Measurements from ENCODE around the gene PLA2G4D.

Gene PLA2G4D

GRCh38 chr15:42072141-42072685 is 22.1 kb downstream of the PLA2G4D start:
- DNase-seq (ENCODE audit: low read depth, low spot score): no peak

- no peak for DNase-seq (ENCODE audit: low read depth, low spot score)
Measured at GRCh38 chr15:42071717-42072116, 22.6 kb downstream of the PLA2G4D start.

GRCh38 chr15:42070976-42071350 is 23.4 kb downstream of the PLA2G4D start:
- no peak for DNase-seq (ENCODE audit: low read depth, low spot score)

GRCh38 chr15:42070279-42070975 is 23.9 kb downstream of the PLA2G4D start:
- DNase-seq (ENCODE audit: low read depth, low spot score): no peak

GRCh38 chr15:42069496-42070278 is 24.7 kb downstream of the PLA2G4D start:
- DNase-seq (ENCODE audit: low read depth, low spot score): no peak

GRCh38 chr15:42069025-42069424 is 25.3 kb downstream of the PLA2G4D start:
- no peak for DNase-seq (ENCODE audit: low read depth, low spot score)

- DNase-seq (ENCODE audit: low read depth, low spot score): no peak
Measured at GRCh38 chr15:42068601-42069000, 25.8 kb downstream of the PLA2G4D start.

- no peak for DNase-seq (ENCODE audit: low read depth, low spot score)
Measured at GRCh38 chr15:42066764-42067415, 27.5 kb downstream of the PLA2G4D start.

GRCh38 chr15:42065468-42065867 is 28.9 kb downstream of the PLA2G4D start:
- DNase-seq (ENCODE audit: low read depth, low spot score): no peak

GRCh38 chr15:42065033-42065432 is 29.3 kb downstream of the PLA2G4D start:
- no peak for DNase-seq (ENCODE audit: low read depth, low spot score)

GRCh38 chr15:42064271-42064670 is 30.1 kb downstream of the PLA2G4D start:
- DNase-seq (ENCODE audit: low read depth, low spot score): no peak

- DNase-seq (ENCODE audit: low read depth, low spot score): no peak
Measured at GRCh38 chr15:42063122-42063848, 31.1 kb downstream of the PLA2G4D start.

GRCh38 chr15:42062284-42062806 is 32.0 kb downstream of the PLA2G4D start:
- no peak for DNase-seq (ENCODE audit: low read depth, low spot score)

- DNase-seq (ENCODE audit: low read depth, low spot score): no peak
Measured at GRCh38 chr15:42060797-42061196, 33.6 kb downstream of the PLA2G4D start.

GRCh38 chr15:42060477-42060763 is 33.9 kb downstream of the PLA2G4D start:
- DNase-seq (ENCODE audit: low read depth, low spot score): no peak

GRCh38 chr15:42059661-42060476 is 34.5 kb downstream of the PLA2G4D start:
- peak; percentile 36 for DNase-seq (ENCODE audit: low read depth, low spot score)

GRCh38 chr15:42058791-42059190 is 35.6 kb downstream of the PLA2G4D start:
- DNase-seq (ENCODE audit: low read depth, low spot score): no peak

GRCh38 chr15:42057799-42058646 is 36.3 kb downstream of the PLA2G4D start:
- no peak for DNase-seq (ENCODE audit: low read depth, low spot score)

- DNase-seq (ENCODE audit: low read depth, low spot score): no peak
Measured at GRCh38 chr15:42056934-42057798, 37.2 kb downstream of the PLA2G4D start.
